GM12892 (cell line): ENCODE measurements around the gene BRSK2.

Experiments used
- POLR2A ChIP-seq: IDR thresholded peaks from 2 replicates; pipeline ENCODE4 v1.6.1; 2011; ENCODE audit warnings: low read depth, low read length, control low read depth
- TAF1 ChIP-seq: IDR thresholded peaks from 2 replicates; pipeline ENCODE4 v1.6.1; 2011; ENCODE audit warnings: low read depth, mild to moderate bottlenecking, control low read depth, low read length, borderline replicate concordance

- no peak for TF ChIP-seq POLR2A
- no peak for TF ChIP-seq TAF1
Observed at GRCh38 chr11:1497600-1497999, 107.9 kb downstream of the BRSK2 start.
